NOMO-1 treated with DMSO at 0.1 percent for 48 hours (cell line): ENCODE measurements around the gene L3HYPDH.

ENCODE experiments used
- DNase-seq: peaks from one replicate; lab custom pipeline; 2025; ENCODE audit not compliant: unreplicated experiment; lab: John Stamatoyannopoulos, UW

The L3HYPDH gene

DNA sequence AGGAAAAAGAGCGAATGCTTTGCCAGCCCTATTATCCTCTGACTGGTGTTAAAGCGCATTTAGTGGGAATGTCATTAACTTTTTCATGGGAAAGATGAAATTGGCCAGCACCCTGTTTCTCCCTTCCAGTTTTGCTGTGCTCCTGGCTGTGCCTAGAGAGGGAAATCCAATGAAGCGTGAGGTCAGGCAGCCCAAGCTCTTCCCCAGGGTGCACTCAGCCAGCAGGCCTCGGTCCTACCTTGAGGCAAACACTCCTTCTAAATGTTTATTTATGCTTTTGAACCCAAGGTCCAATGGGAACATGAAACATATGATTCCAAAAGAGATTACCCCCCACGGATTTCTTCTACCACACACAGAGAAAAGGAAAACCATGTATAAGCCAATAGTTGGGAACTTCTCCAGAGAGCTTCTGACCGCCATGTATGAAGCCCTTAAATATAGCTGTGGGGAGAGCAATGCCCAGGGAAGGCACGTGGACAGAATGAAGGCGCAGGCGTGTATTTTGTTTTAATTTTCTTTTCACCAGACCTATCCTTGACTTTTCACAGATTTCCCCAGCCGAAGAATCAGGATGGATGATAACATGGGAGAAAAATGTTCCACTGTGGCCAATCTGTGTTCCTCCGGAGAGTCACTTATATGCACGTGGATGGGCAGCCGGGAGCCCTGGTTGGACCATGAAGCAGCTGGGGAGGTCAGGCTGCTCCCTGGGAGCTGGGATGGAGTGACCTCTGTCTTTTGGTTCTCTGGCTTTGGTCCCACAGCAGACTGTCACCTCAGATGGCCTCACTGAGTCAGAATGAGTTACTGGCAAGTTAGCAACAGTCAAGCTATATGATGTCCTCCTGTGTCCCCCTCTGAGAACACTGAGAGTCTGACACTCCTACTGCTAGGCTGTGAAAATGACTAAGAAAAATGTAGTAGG lies 56.3 kb downstream of the L3HYPDH start:
- DNase-seq = no peak

DNA sequence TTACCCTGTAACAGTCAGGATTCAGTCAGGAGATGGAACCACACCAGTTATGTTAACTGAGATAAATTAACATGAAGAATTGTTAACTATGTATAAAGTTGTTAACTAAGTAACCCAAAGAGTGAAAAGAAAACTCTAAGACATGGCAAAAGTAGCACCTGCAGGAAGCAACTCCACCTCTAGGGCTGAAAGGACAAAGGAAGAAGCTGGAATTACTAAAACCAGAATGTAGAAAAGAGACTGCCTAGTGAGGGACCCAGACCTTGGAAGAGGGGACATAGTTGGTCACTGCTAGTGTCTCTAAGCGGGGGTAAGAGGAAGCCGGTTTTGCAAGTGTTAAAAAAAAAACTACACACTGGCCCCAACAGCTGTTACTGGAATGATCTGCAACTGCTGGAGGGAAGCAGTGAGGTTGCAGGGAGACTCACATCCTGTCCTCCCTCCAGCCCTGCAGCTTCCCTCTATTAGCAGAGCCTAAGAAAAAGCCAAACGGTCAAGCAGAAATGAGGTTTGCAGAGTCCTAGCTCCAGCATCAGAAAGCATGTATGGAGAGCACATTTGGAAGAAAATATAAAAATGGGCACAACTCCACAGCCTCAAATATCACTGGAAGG lies 58.8 kb downstream of the L3HYPDH start:
- no peak for DNase-seq

DNA sequence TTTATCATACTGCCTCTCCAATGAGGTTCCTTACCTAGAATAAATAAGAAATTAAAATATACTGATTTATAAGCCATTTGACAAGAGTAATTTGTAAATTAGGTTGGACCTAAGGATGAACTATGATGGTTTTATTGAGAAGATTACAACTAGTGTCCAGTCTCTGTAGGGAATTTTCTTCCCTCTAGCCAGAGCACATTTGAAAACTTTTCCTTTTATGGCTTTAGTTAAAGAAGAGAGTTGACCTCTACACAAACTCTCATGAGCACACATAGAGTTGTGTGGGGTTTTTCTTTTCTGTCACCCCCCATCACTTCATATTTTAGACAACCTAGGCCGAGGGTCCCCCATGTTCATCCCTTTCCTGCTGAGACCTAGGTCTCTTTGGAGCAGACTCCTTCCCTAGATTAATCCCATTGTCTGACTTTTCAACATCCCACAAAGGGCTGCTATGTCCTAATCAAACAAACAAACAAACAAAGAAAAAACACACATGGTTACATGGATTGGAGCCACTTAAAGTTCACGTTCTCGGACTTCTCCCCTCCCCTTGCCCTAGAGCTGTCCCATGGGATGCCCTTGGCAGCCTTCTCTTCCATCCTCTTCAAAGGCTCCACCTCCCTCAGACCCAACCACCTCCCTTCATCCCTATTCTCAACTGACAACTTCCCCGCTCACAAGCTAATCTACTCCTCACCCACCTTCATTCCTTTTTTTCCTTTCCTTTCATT lies 59.7 kb downstream of the L3HYPDH start:
- no peak for DNase-seq
